ENCODE data around the gene CHRM2. TPM values are rescaled to one million over a fixed set of nuclear protein-coding genes. Genes with fewer than 3 reads are reported as not detected.

The CHRM2 gene
- total and polyA plus RNA-seq, 7 experiments from 2014 or later: not detected

DNA sequence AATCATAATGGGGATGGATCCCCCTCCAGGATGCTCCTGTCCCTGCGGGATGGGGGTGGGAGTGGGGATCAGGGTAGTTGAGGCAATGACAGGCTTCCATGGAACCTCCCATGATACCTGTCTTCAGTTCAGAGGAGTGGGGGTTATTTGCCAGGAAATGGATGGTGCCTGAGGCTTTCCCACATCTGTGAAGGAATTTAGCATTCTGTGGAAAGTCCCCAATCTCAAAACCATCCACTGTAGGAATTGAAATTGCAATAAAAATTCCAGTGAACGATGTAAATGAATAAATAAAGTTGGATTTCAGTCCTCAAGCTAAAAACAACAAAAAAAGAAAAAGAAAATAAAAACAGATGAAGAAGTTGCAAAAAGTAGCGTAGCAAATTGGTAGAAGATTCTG, 81.9 kb downstream of the CHRM2 start:
- Histone ChIP-seq H3K27me3 (ENCODE audit: control insufficient read depth in 2 of 2, insufficient read depth in 2 of 2, low read length in 2 of 2) (no peaks in the 10 kb centered on the region), H3K9me3 (ENCODE audit: control insufficient read depth in 2 of 3, low read length in 3 of 3) (no peaks in the 10 kb centered on the region), H3K27ac (ENCODE audit: low read depth, low read length) (no peak overlapping the region), H3K4me1 (ENCODE audit: control insufficient read depth in 2 of 2, insufficient read depth in 2 of 2, low read length in 2 of 2) (no peaks in the 10 kb centered on the region), H3K4me3 (ENCODE audit: low read length) (no peak overlapping the region), H3K36me3 (ENCODE audit: control insufficient read depth in 2 of 3, insufficient read depth in 3 of 3, low read length in 3 of 3) (no peaks in the 10 kb centered on the region)
- intact Hi-C loops (cut with micrococcal nuclease): no loop called here
- H3K4me1 Mint-ChIP-seq: no peaks in the 10 kb centered on the region
- DNase-seq (no peak), ATAC-seq (no peak)
- ChIA-PET POLR2A (no interaction called here), CTCF (no interaction called here)
- no peak overlapping the region for H3K4me3 Mint-ChIP-seq
- H3K27ac Mint-ChIP-seq: no peak overlapping the region
- H3K36me3 Mint-ChIP-seq: peaks cover 0 to 3% (median 0%) of the 10 kb centered on the region in 5 donors
- no peaks in the 10 kb centered on the region for H3K27me3 Mint-ChIP-seq
- H3K9me3 Mint-ChIP-seq: peaks cover 1 to 28% (median 7%) of the 10 kb centered on the region in 11 donors

DNA sequence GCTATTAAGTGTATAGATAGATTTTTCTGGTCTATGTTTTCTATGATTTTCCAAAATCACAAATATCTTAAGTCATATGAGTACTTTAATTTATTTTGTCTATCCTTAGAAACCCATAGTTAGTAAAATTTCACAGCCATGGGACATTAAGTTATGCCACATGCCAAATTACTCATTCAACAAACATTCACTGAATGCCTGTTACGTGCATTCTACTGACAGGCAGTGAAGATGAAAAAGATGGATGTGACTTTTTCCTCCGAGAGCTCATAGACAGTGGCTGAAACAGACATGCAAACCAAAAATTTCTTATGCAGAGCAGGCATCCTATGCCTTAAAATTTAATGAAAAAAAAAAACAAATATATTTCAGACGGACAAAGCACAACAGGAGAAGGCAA, 84.9 kb downstream of the CHRM2 start:
- intact Hi-C loops (cut with micrococcal nuclease): no loop called here
- DNase-seq: no peak
- ChIA-PET CTCF (no interaction called here), POLR2A (no interaction called here)
- no peaks in the 10 kb centered on the region for H3K27me3 ChIP-seq (ENCODE audit: control insufficient read depth in 2 of 2, insufficient read depth in 2 of 2, low read length in 2 of 2)
- ATAC-seq: no peak
- H3K27ac ChIP-seq (ENCODE audit: low read depth, low read length): no peak overlapping the region
- H3K27ac Mint-ChIP-seq: no peak overlapping the region
- H3K27me3 Mint-ChIP-seq: no peaks in the 10 kb centered on the region
- H3K4me3 Mint-ChIP-seq: no peak overlapping the region
- H3K4me1 Mint-ChIP-seq: no peaks in the 10 kb centered on the region
- H3K4me3 ChIP-seq (ENCODE audit: low read length): no peak overlapping the region
- H3K36me3 Mint-ChIP-seq: peaks cover 0 to 3% (median 0%) of the 10 kb centered on the region in 5 donors
- H3K9me3 Mint-ChIP-seq: peaks cover 1 to 24% (median 7%) of the 10 kb centered on the region in 11 donors
- no peaks in the 10 kb centered on the region for H3K9me3 ChIP-seq (ENCODE audit: control insufficient read depth in 2 of 3, low read length in 3 of 3)
- H3K36me3 ChIP-seq (ENCODE audit: control insufficient read depth in 2 of 3, insufficient read depth in 3 of 3, low read length in 3 of 3): no peaks in the 10 kb centered on the region
- H3K4me1 ChIP-seq (ENCODE audit: control insufficient read depth in 2 of 2, insufficient read depth in 2 of 2, low read length in 2 of 2): no peaks in the 10 kb centered on the region

DNA sequence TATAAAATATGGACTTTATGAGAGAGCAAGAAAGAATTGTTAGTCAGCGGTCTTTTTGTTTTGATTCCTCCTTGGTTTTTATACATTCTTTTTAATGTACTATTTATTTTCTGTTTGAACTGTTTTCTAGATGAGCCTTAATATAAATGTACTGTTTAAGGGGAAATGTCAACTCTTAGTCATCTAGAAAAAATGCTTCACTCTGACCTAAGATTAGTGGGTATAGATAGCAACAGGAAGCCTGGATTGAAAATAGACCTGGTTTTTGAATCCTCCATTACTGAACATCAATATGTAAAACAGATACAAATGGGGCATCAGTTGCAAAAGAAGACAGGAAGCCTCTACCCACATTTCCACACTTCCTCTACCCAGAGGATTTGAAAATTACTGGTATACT, 87.8 kb downstream of the CHRM2 start:
- H3K27me3 ChIP-seq (ENCODE audit: control insufficient read depth in 2 of 2, insufficient read depth in 2 of 2, low read length in 2 of 2): no peaks in the 10 kb centered on the region
- ATAC-seq: no peak
- no peaks in the 10 kb centered on the region for H3K4me1 ChIP-seq (ENCODE audit: control insufficient read depth in 2 of 2, insufficient read depth in 2 of 2, low read length in 2 of 2)
- intact Hi-C loops (cut with micrococcal nuclease): no loop called here
- no peak overlapping the region for H3K27ac ChIP-seq (ENCODE audit: low read depth, low read length)
- no peak overlapping the region for H3K4me3 ChIP-seq (ENCODE audit: low read length)
- no peaks in the 10 kb centered on the region for H3K36me3 ChIP-seq (ENCODE audit: control insufficient read depth in 2 of 3, insufficient read depth in 3 of 3, low read length in 3 of 3)
- Mint-ChIP-seq H3K27ac (no peak overlapping the region), H3K4me3 (no peak overlapping the region), H3K4me1 (no peaks in the 10 kb centered on the region), H3K36me3 (peaks cover 0 to 3% (median 0%) of the 10 kb centered on the region in 5 donors), H3K9me3 (peaks cover 3 to 20% (median 8%) of the 10 kb centered on the region in 11 donors), H3K27me3 (no peaks in the 10 kb centered on the region)
- no peak for DNase-seq
- ChIA-PET POLR2A (no interaction called here), CTCF (no interaction called here)
- H3K9me3 ChIP-seq (ENCODE audit: control insufficient read depth in 2 of 3, low read length in 3 of 3): no peaks in the 10 kb centered on the region

DNA sequence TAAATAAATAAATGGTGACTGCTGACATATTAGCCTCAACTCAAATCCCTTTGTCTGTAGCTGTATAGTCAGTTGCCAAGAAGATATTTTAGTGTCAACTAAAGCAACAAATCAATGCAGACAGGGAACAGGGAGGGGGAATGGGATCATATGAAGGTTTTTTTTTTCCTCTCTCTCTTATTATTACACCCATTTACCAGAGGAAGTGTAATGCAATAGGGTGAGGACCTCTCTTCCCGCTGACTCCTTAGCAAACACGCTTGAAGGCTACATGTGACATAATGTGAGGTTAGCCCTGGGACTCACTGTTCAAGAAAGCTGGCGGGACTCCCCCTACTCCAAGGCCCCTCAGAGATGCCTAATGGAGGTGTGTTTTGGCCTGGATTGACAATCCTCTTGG, 88.2 kb downstream of the CHRM2 start:
- CTCF ChIA-PET: no interaction called here

DNA sequence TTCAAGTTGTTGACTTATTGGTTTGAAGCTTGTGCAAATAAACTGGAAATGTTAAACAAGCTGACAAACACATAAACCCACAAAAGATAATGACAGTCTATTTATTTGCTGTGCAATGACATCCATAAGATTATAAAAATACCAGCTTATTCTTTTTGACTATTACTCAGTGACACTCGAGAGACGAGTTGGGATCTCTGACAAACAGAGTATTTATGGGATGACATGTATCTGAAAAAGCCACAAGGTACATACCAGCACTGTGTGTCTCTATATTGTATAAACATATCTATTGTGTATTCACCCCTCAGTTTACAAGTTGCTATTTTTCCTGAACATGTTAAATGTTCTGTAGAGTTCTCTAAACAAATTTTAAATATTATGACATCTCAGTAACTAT, 88.9 kb downstream of the CHRM2 start:
- Histone ChIP-seq H3K4me3 (ENCODE audit: low read length) (no peak overlapping the region), H3K36me3 (ENCODE audit: control insufficient read depth in 2 of 3, insufficient read depth in 3 of 3, low read length in 3 of 3) (no peaks in the 10 kb centered on the region), H3K9me3 (ENCODE audit: control insufficient read depth in 2 of 3, low read length in 3 of 3) (no peaks in the 10 kb centered on the region), H3K27me3 (ENCODE audit: control insufficient read depth in 2 of 2, insufficient read depth in 2 of 2, low read length in 2 of 2) (no peaks in the 10 kb centered on the region), H3K27ac (ENCODE audit: low read depth, low read length) (no peak overlapping the region), H3K4me1 (ENCODE audit: control insufficient read depth in 2 of 2, insufficient read depth in 2 of 2, low read length in 2 of 2) (no peaks in the 10 kb centered on the region)
- Mint-ChIP-seq H3K36me3 (peaks cover 0 to 3% (median 0%) of the 10 kb centered on the region in 5 donors), H3K27ac (no peak overlapping the region), H3K27me3 (no peaks in the 10 kb centered on the region), H3K4me1 (no peaks in the 10 kb centered on the region), H3K4me3 (no peak overlapping the region), H3K9me3 (peaks cover 4 to 21% (median 8%) of the 10 kb centered on the region in 11 donors)
- ChIA-PET CTCF (no interaction called here), POLR2A (no interaction called here)
- ATAC-seq (no peak), DNase-seq (no peak)
- intact Hi-C loops (cut with micrococcal nuclease): no loop called here

More for the DNA sequence above, 88.2 kb downstream of the CHRM2 start:
- no peaks in the 10 kb centered on the region for H3K4me1 Mint-ChIP-seq
- ATAC-seq (no peak), DNase-seq (no peak)
- no peaks in the 10 kb centered on the region for H3K27me3 ChIP-seq (ENCODE audit: control insufficient read depth in 2 of 2, insufficient read depth in 2 of 2, low read length in 2 of 2)
- no peaks in the 10 kb centered on the region for H3K36me3 ChIP-seq (ENCODE audit: control insufficient read depth in 2 of 3, insufficient read depth in 3 of 3, low read length in 3 of 3)
- H3K4me3 Mint-ChIP-seq: no peak overlapping the region
- no peak overlapping the region for H3K27ac Mint-ChIP-seq
- no peaks in the 10 kb centered on the region for H3K4me1 ChIP-seq (ENCODE audit: control insufficient read depth in 2 of 2, insufficient read depth in 2 of 2, low read length in 2 of 2)
- H3K27ac ChIP-seq (ENCODE audit: low read depth, low read length): no peak overlapping the region
- H3K27me3 Mint-ChIP-seq: no peaks in the 10 kb centered on the region
- POLR2A ChIA-PET: no interaction called here
- H3K9me3 ChIP-seq (ENCODE audit: control insufficient read depth in 2 of 3, low read length in 3 of 3): no peaks in the 10 kb centered on the region
- H3K4me3 ChIP-seq (ENCODE audit: low read length): no peak overlapping the region
- H3K9me3 Mint-ChIP-seq: peaks cover 4 to 19% (median 9%) of the 10 kb centered on the region in 11 donors
- H3K36me3 Mint-ChIP-seq: peaks cover 0 to 3% (median 0%) of the 10 kb centered on the region in 5 donors
- intact Hi-C loops (cut with micrococcal nuclease): no loop called here

DNA sequence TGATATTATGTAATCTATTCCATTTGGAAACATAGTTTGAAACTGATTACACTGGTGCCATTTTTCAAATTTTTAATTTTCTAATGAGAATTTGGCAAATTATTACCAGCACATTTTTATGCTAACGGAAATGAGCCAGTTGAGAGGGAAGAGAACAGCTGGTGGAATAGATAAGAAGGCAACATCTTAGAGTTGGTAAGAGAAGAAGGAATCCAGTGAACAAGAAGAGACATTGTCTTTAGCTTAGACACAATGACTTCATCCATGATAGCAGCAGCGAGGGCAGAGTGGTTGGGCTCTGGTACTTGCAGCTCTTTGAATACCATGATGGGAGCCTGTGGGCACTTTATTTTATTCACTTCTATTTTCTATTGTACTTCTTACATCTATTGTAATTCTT, 89.6 kb downstream of the CHRM2 start:
- ChIA-PET CTCF (no interaction called here), POLR2A (no interaction called here)
- no peak overlapping the region for H3K4me3 Mint-ChIP-seq
- H3K9me3 ChIP-seq (ENCODE audit: control insufficient read depth in 2 of 3, low read length in 3 of 3): no peaks in the 10 kb centered on the region
- H3K36me3 ChIP-seq (ENCODE audit: control insufficient read depth in 2 of 3, insufficient read depth in 3 of 3, low read length in 3 of 3): no peaks in the 10 kb centered on the region
- intact Hi-C loops (cut with micrococcal nuclease): no loop called here
- no peak for ATAC-seq
- no peaks in the 10 kb centered on the region for H3K27me3 ChIP-seq (ENCODE audit: control insufficient read depth in 2 of 2, insufficient read depth in 2 of 2, low read length in 2 of 2)
- H3K4me1 ChIP-seq (ENCODE audit: control insufficient read depth in 2 of 2, insufficient read depth in 2 of 2, low read length in 2 of 2): no peaks in the 10 kb centered on the region
- no peaks in the 10 kb centered on the region for H3K27me3 Mint-ChIP-seq
- H3K4me3 ChIP-seq (ENCODE audit: low read length): no peak overlapping the region
- no peak overlapping the region for H3K27ac Mint-ChIP-seq
- H3K9me3 Mint-ChIP-seq: peaks cover 0 to 21% (median 6%) of the 10 kb centered on the region in 11 donors
- no peaks in the 10 kb centered on the region for H3K36me3 Mint-ChIP-seq
- DNase-seq: no peak
- H3K27ac ChIP-seq (ENCODE audit: low read depth, low read length): no peak overlapping the region
- H3K4me1 Mint-ChIP-seq: no peaks in the 10 kb centered on the region

DNA sequence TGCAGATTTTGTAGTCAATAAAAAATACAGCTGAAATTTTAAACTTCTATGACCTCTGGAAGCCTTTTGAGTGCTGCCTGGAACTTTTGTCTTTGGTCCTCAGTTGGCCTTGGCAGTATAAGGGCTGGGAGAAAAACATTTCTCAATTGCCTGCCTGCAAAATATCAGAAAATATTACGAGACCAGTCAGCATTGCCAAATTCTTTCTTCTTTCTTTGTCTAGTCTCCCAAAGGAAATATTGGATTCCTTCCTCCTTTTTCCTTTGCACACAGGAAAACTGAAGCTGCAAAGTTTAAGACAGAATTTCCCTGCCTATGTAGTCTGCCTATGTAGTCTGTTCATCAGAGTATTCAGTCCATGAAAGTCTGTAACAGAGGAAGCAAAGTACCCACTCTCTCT, 95.9 kb downstream of the CHRM2 start:
- no peaks in the 10 kb centered on the region for H3K27me3 Mint-ChIP-seq

More for the DNA sequence above, 95.9 kb downstream of the CHRM2 start:
- Mint-ChIP-seq H3K27ac (no peak overlapping the region), H3K4me3 (no peak overlapping the region), H3K36me3 (no peaks in the 10 kb centered on the region), H3K9me3 (peaks cover 0 to 13% (median 3%) of the 10 kb centered on the region in 11 donors), H3K4me1 (no peaks in the 10 kb centered on the region)
- no peak overlapping the region for H3K4me3 ChIP-seq (ENCODE audit: low read length)
- no peaks in the 10 kb centered on the region for H3K36me3 ChIP-seq (ENCODE audit: control insufficient read depth in 2 of 3, insufficient read depth in 3 of 3, low read length in 3 of 3)
- DNase-seq (no peak), ATAC-seq (no peak)
- ChIA-PET CTCF (no interaction called here), POLR2A (no interaction called here)
- H3K4me1 ChIP-seq (ENCODE audit: control insufficient read depth in 2 of 2, insufficient read depth in 2 of 2, low read length in 2 of 2): no peaks in the 10 kb centered on the region
- intact Hi-C loops (cut with micrococcal nuclease): no loop called here
- H3K9me3 ChIP-seq (ENCODE audit: control insufficient read depth in 2 of 3, low read length in 3 of 3): no peaks in the 10 kb centered on the region
- H3K27ac ChIP-seq (ENCODE audit: low read depth, low read length): no peak overlapping the region
- no peaks in the 10 kb centered on the region for H3K27me3 ChIP-seq (ENCODE audit: control insufficient read depth in 2 of 2, insufficient read depth in 2 of 2, low read length in 2 of 2)

Data from naive thymus-derived CD4-positive, alpha-beta T cell (primary cell).